ENCODE data around the gene HYAL3. TPM values are rescaled to one million over a fixed set of nuclear protein-coding genes. Genes with fewer than 3 reads are reported as not detected.

Gene HYAL3
- total RNA-seq, 1 experiment from 2014 or later, result 20.8 TPM

DNA sequence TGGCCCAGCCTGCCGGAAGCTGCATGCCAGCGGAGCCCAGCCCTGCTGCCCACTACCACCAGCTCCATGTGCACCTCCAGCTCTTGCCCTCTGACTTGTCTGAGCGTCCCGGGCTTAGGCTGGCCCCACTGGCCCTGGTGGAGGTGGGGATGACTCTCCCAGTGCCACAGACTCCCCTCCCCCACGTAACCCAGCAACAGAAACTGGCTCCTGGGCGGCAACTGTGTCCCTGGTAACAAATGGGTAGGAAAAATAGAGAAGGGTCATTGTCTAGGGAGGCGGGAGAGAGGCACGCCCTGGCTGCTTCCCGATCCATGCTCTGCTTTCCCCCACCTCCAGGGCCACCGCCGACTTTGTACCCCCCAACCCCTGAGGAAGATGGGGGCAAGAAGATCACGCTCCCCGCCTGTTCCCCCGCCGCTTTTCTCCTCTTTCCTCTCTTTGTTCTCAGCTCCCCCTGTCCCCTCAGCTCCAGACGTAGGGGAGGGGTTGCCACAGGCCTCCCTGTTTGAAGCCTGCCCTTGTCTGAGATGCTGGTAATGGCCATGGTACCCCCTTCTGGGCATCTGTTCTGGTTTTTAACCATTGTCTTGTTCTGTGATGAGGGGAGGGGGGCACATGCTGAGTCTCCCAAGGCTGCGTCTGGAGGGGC, 41.0 kb downstream of the HYAL3 start:
- intact Hi-C loops (cut with micrococcal nuclease), result no loop called here
- ATAC-seq (no peak), DNase-seq (no peak)
- no peak overlapping the region for H3K27ac ChIP-seq (ENCODE audit: low read length)
- BruUV-seq (replicated peaks), result no TSS peak
- H3K79me2 ChIP-seq (ENCODE audit: low read length), result peaks cover 2% of the 10 kb centered on the region; the same call in 1 of the 2 replicates
- H3K4me3 ChIP-seq (ENCODE audit: low read length), result no peak overlapping the region
- no peaks in the 10 kb centered on the region for H3K9me2 ChIP-seq (replicated peaks; ENCODE audit: low read length)
- peaks cover 15% of the 10 kb centered on the region for H3K36me3 ChIP-seq (ENCODE audit: low read depth, low read length)
- H3F3A ChIP-seq (ENCODE audit: low read length, unreplicated experiment), result no peaks in the 10 kb centered on the region
- no peak overlapping the region for H2AFZ ChIP-seq (ENCODE audit: low read length)
- H3K4me1 ChIP-seq (ENCODE audit: insufficient read depth, low read length), result peaks cover 8% of the 10 kb centered on the region; the same call in 1 of the 2 replicates
- H3K9me3 ChIP-seq (ENCODE audit: low read length), result no peaks in the 10 kb centered on the region
- TF ChIP-seq EZH2 (IDR thresholded peaks at IDR 0.05; ENCODE audit: low read length, unreplicated experiment) (no peak), CTCF (conservative IDR thresholded peaks at IDR 0.05; ENCODE audit: low read depth, low read length) (no peak), EZH2phosphoT487 (IDR thresholded peaks at IDR 0.05; ENCODE audit: borderline replicate concordance, low read length) (no peak)
- ChIA-PET POLR2A (ENCODE audit: unreplicated experiment) (interaction anchor here (0.6 kb wide), 1 partner anchor 163 kb away, joined by 10 read pairs; no protein-coding TSS in a partner anchor), CTCF (interaction anchor here (1.3 kb wide), 1 partner anchor 32 kb away, joined by 8 read pairs; no protein-coding TSS in a partner anchor)
- H3K9ac ChIP-seq (ENCODE audit: low read length), result no peak overlapping the region
- no peaks in the 10 kb centered on the region for H4K20me1 ChIP-seq (ENCODE audit: low read length)
- no peaks in the 10 kb centered on the region for H3K27me3 ChIP-seq (ENCODE audit: low read length)
- no peak overlapping the region for H3K4me2 ChIP-seq (ENCODE audit: low read length)

DNA sequence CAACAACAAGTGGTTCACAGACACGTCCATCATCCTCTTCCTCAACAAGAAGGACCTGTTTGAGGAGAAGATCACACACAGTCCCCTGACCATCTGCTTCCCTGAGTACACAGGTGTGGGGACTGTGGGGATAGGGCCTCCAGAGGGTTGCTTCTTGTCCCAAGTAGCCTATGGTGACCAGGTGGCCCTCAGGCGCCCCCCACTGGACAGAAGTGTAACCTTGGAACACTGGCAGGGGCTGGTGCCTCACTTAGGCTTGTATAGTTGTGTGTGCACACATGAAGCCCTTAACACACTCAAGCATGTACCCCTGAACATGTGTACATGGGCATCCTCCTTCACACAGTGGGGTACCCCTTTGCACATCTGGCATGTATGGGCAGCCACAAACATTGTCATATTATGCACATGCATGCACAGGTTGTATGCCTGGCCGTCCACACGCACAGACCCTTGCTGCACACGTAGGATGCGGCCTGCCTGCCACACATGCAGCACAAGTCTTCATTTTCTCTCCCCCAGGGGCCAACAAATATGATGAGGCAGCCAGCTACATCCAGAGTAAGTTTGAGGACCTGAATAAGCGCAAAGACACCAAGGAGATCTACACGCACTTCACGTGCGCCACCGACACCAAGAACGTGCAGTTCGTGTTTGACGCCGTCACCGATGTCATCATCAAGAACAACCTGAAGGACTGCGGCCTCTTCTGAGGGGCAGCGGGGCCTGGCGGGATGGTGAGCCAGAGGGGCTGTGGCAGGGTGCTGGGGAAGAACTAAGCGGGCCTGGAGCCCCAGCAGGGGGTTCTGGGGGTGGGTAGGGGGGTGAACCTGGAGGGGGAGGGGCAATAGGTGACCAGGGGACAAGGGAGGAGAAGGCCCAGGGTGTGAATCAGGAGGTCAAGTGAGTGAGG, 42.0 kb downstream of the HYAL3 start:
- Histone ChIP-seq H3K4me1 (ENCODE audit: insufficient read depth, low read length) (peaks cover 9% of the 10 kb centered on the region; the same call in 1 of the 2 replicates), H3K36me3 (ENCODE audit: low read depth, low read length) (peaks cover 19% of the 10 kb centered on the region), H3K9me3 (ENCODE audit: low read length) (no peaks in the 10 kb centered on the region), H3K9ac (ENCODE audit: low read length) (no peak overlapping the region), H2AFZ (ENCODE audit: low read length) (no peak overlapping the region), H3K4me2 (ENCODE audit: low read length) (no peak overlapping the region), H4K20me1 (ENCODE audit: low read length) (no peaks in the 10 kb centered on the region), H3K4me3 (ENCODE audit: low read length) (no peak overlapping the region), H3K27me3 (ENCODE audit: low read length) (no peaks in the 10 kb centered on the region), H3F3A (ENCODE audit: low read length, unreplicated experiment) (no peaks in the 10 kb centered on the region), H3K9me2 (replicated peaks; ENCODE audit: low read length) (no peaks in the 10 kb centered on the region), H3K79me2 (ENCODE audit: low read length) (peaks cover 11% of the 10 kb centered on the region), H3K27ac (ENCODE audit: low read length) (no peak overlapping the region)
- BruUV-seq (replicated peaks), result no TSS peak
- ATAC-seq, result peak; percentile 26
- TF ChIP-seq EZH2 (IDR thresholded peaks at IDR 0.05; ENCODE audit: low read length, unreplicated experiment) (no peak), CTCF (conservative IDR thresholded peaks at IDR 0.05; ENCODE audit: low read depth, low read length) (peak; percentile 89)
- ChIA-PET CTCF (no interaction called here), POLR2A (ENCODE audit: unreplicated experiment) (no interaction called here)
- intact Hi-C loops (cut with micrococcal nuclease), result loop anchor here (2.0 kb wide), 1 partner anchor 30 kb away; no protein-coding TSS in a partner anchor
- peak; percentile 67 for DNase-seq
